Endothelial cell of umbilical vein (primary cell): ENCODE data around the gene INPP5J. TPM values are rescaled to one million over a fixed set of nuclear protein-coding genes. Genes with fewer than 3 reads are reported as not detected.

ENCODE experiments used
- BruUV-seq: library from RNA; stranded (reverse); fragments of 400-500 nt; replicated peaks from 2 replicates; lab custom pipeline; 2021; lab: Mats Ljungman, UMichigan
- CTCF ChIA-PET: fragments of 300-600, 350-600 bp; sonication (Branson Sonifier 250); formaldehyde crosslinking; loops from one replicate; lab custom pipeline; 2021; ENCODE audit warnings: antibody characterized with exemption, inconsistent platforms; lab: Charles Lee
- POLR2A ChIA-PET: fragments of 300-600, 350-600 bp; sonication (Branson Sonifier 250); formaldehyde crosslinking; loops from one replicate; lab custom pipeline; 2021; ENCODE audit warnings: antibody characterized with exemption, inconsistent platforms; lab: Charles Lee
- DNase-seq: peaks from one replicate; pipeline ENCODE4 v3.0.0-alpha.2; 2011; ENCODE audit warnings: low read depth, low spot score
- FAIRE-seq: peaks from 2 replicates; lab custom pipeline; 2011; peaks lifted over from hg19 to GRCh38; lab: Jason Lieb, UNC
- H2AFZ ChIP-seq: 2 replicates; pipeline ENCODE4 v1.6.0; 2012; ENCODE audit warnings: low read depth, low read length, control low read depth, inconsistent platforms
- H3K27ac ChIP-seq: 2 replicates; pipeline ENCODE4 v1.5.1; 2011; ENCODE audit warnings: low read depth, mild to moderate bottlenecking, control low read depth, low read length, moderate library complexity; ENCODE audit not compliant: insufficient read depth
- H3K27me3 ChIP-seq, 2 experiments: 2 replicates each; pipeline versions ENCODE4 v1.6.0 to v1.6.1; 2011; ENCODE audit warnings: low read length in 2 of 2, mixed read lengths in 1 of 2; ENCODE audit not compliant: control insufficient read depth in 2 of 2, insufficient read depth in 2 of 2
- H3K36me3 ChIP-seq, 2 experiments: 2 replicates in 1 of 2; 3 replicates in 1 of 2; pipeline ENCODE4 v1.5.1; 2011; ENCODE audit warnings: low read length in 2 of 2, mild to moderate bottlenecking in 1 of 2, moderate library complexity in 1 of 2; ENCODE audit not compliant: control insufficient read depth in 2 of 2, insufficient read depth in 2 of 2; ENCODE audit errors: extremely low read depth in 1 of 2
- H3K4me1 ChIP-seq: 3 replicates; pipeline ENCODE4 v1.5.1; 2011; ENCODE audit warnings: mild to moderate bottlenecking, low read length; ENCODE audit not compliant: control insufficient read depth, insufficient read depth; ENCODE audit errors: extremely low read depth
- H3K4me2 ChIP-seq: 2 replicates; pipeline ENCODE4 v1.6.1; 2011; ENCODE audit warnings: low read length, control low read depth, mixed read lengths; ENCODE audit not compliant: insufficient read depth
- H3K4me3 ChIP-seq, 3 experiments: fragments of 200-600 bp in 1 of 3; sonication (generic), shearing (Covaris generic) in 1 of 3; replicated peaks in 1 of 3; 2 replicates each; pipeline ENCODE4 v1.5.1; 2011 to 2016; ENCODE audit warnings: control low read depth in 3 of 3, low read length in 3 of 3, mild to moderate bottlenecking in 2 of 3, inconsistent platforms in 1 of 3, low read depth in 1 of 3, moderate library complexity in 1 of 3; ENCODE audit not compliant: insufficient read depth in 1 of 3
- H3K79me2 ChIP-seq: 2 replicates; pipeline ENCODE4 v1.6.0; 2012; ENCODE audit warnings: low read length, inconsistent platforms; ENCODE audit not compliant: control insufficient read depth, insufficient read depth
- H3K9ac ChIP-seq: replicated peaks from 2 replicates; pipeline ENCODE3; 2011; ENCODE audit warnings: low read length, control low read depth; ENCODE audit not compliant: insufficient read depth; ENCODE audit errors: extremely low read depth
- H3K9me1 ChIP-seq: replicated peaks from 3 replicates; pipeline ENCODE4 v1.6.0; 2011; ENCODE audit warnings: mild to moderate bottlenecking, low read length; ENCODE audit not compliant: control insufficient read depth, insufficient read depth; ENCODE audit errors: extremely low read depth
- H3K9me3 ChIP-seq: replicated peaks from 2 replicates; pipeline ENCODE4 v1.5.1; 2012; ENCODE audit warnings: low read length, inconsistent platforms; ENCODE audit not compliant: control insufficient read depth, insufficient read depth
- H4K20me1 ChIP-seq: replicated peaks from 2 replicates; pipeline ENCODE3; 2011; ENCODE audit warnings: mild to moderate bottlenecking, low read length; ENCODE audit not compliant: control insufficient read depth, insufficient read depth; ENCODE audit errors: extremely low read depth
- EZH2 ChIP-seq: IDR thresholded peaks from 2 replicates; pipeline ENCODE4 v1.6.1; 2012; ENCODE audit warnings: borderline replicate concordance, low read depth, mild to moderate bottlenecking, moderate library complexity, low read length, inconsistent platforms; ENCODE audit not compliant: severe bottlenecking
- FOS ChIP-seq: IDR thresholded peaks from 2 replicates; pipeline ENCODE4 v1.6.1; 2011; ENCODE audit warnings: mild to moderate bottlenecking, low read length, moderate library complexity, borderline replicate concordance; ENCODE audit not compliant: insufficient read depth
- GATA2 ChIP-seq: IDR thresholded peaks from 2 replicates; pipeline ENCODE4 v1.7.0; 2011; ENCODE audit warnings: low read depth, mild to moderate bottlenecking, moderate library complexity, mixed read lengths, low read length; ENCODE audit not compliant: insufficient read length, insufficient read depth
- JUN ChIP-seq: IDR thresholded peaks from 2 replicates; pipeline ENCODE4 v1.6.1; 2011; ENCODE audit warnings: borderline replicate concordance, low read depth; ENCODE audit not compliant: insufficient read length, insufficient read depth
- MAX ChIP-seq: IDR thresholded peaks from 2 replicates; pipeline ENCODE4 v1.6.1; 2011; ENCODE audit not compliant: insufficient read depth, insufficient read length
- MYC ChIP-seq: IDR thresholded peaks from one replicate; pipeline ENCODE4 v1.6.1; 2011; ENCODE audit warnings: mild to moderate bottlenecking, low read depth, low read length
- POLR2A ChIP-seq: IDR thresholded peaks from 2 replicates; pipeline ENCODE4 v1.6.1; 2012; ENCODE audit warnings: low read depth, mild to moderate bottlenecking, control low read depth, low read length
- POLR2AphosphoS5 ChIP-seq: IDR thresholded peaks from 2 replicates; pipeline ENCODE4 v1.6.1; 2012; ENCODE audit warnings: low read depth, mild to moderate bottlenecking, control low read depth, low read length, moderate library complexity; ENCODE audit not compliant: insufficient read depth
- dilution Hi-C: fragments of 300-500 bp; cut with MboI; formaldehyde crosslinking; loops from one replicate; pipeline ENCODE4 v1.15.0; 2019; ENCODE audit warnings: low sequenced_read_pairs; ENCODE audit not compliant: extremely low pct_ligation_motif_present
- intact Hi-C: fragments of 100-400 bp; cut with micrococcal nuclease; formaldehyde crosslinking; loops from one replicate; pipeline ENCODE4 v1.10.0; 2022
- polyA plus RNA-seq, 4 experiments: library from polyadenylated mRNA; depleted of rRNA in 3 of 4; stranded (reverse) in 3 of 4; unstranded in 1 of 4; fragments of >200 nt; gene quantifications; 2 replicates each; pipeline versions ENCODE4 v1.2.1 to v1.2.3, GENCODE V29; 2011 to 2012; ENCODE audit warnings: missing spikeins in 1 of 4
- total RNA-seq: library from RNA; stranded (reverse); gene quantifications from 2 replicates; pipeline ENCODE4 v1.2.3, GENCODE V29; 2021
- TF ChIP-seq, protein P1 (sequence below), 2 donors: IDR thresholded peaks; 1 replicate in 1 of 2; 2 replicates in 1 of 2; pipeline ENCODE4 v1.5.1; 2011; ENCODE audit warnings: low read length in 2 of 2, mild to moderate bottlenecking in 2 of 2, moderate library complexity in 2 of 2, control low read depth in 1 of 2, inconsistent platforms in 1 of 2, low read depth in 1 of 2; ENCODE audit not compliant: insufficient read depth in 1 of 2; ENCODE audit errors: extremely low read depth in 1 of 2

The INPP5J gene
- total and polyA plus RNA-seq, 2 donors (not counting 3 experiments of a cell fraction or from before 2014, with no cell fraction given), result 0.43 to 0.49 TPM

DNA sequence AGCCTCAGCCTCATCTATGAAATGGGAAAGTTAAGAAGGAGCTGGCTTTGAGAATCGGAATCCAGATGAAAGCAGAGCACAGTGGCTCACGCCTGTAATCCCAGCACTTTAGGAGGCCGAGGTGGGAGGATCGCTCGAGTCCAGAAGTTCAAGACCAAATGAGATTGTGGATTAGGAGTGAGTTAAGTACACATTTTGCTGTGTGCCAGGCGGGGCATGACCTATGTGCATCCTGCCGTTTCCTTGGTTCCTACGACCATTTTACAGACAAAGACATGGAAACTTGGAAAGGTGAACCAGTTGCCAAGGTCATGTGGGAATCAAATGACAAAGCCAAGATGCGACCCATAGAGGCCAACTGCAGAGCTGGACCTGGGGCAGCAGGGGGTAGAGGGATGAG lies 13.4 kb downstream of the INPP5J start:
- H3K9me3 ChIP-seq, result no peaks in the 10 kb centered on the region
- H2AFZ ChIP-seq, result no peak overlapping the region
- intact Hi-C loops, result no loop called here
- H3K79me2 ChIP-seq, result no peaks in the 10 kb centered on the region
- ChIA-PET POLR2A (no interaction called here), CTCF (interaction anchor here (0.9 to 3.4 kb wide), 3 partner anchors 12 to 29 kb away, joined by 3 to 16 read pairs (median 11); partner anchors contain the start of gene SELENOM)
- H3K9ac ChIP-seq, result no peak overlapping the region
- no peak overlapping the region for H3K4me2 ChIP-seq
- DNase-seq, result no peak
- TF ChIP-seq FOS (no peak), POLR2AphosphoS5 (no peak), EZH2 (no peak), GATA2 (no peak), JUN (no peak), MYC (no peak), POLR2A (no peak), MAX (no peak)
- TF ChIP-seq, protein P1, sequence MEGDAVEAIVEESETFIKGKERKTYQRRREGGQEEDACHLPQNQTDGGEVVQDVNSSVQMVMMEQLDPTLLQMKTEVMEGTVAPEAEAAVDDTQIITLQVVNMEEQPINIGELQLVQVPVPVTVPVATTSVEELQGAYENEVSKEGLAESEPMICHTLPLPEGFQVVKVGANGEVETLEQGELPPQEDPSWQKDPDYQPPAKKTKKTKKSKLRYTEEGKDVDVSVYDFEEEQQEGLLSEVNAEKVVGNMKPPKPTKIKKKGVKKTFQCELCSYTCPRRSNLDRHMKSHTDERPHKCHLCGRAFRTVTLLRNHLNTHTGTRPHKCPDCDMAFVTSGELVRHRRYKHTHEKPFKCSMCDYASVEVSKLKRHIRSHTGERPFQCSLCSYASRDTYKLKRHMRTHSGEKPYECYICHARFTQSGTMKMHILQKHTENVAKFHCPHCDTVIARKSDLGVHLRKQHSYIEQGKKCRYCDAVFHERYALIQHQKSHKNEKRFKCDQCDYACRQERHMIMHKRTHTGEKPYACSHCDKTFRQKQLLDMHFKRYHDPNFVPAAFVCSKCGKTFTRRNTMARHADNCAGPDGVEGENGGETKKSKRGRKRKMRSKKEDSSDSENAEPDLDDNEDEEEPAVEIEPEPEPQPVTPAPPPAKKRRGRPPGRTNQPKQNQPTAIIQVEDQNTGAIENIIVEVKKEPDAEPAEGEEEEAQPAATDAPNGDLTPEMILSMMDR (IDR thresholded peaks at IDR 0.05; ENCODE audit: extremely low read depth in 1 of 2, insufficient read depth in 1 of 2, low read depth in 1 of 2, low read length in 2 of 2), result no peak
- no peak overlapping the region for H3K4me3 ChIP-seq
- FAIRE-seq, result no peak
- no peaks in the 10 kb centered on the region for H3K36me3 ChIP-seq
- H4K20me1 ChIP-seq, result no peaks in the 10 kb centered on the region
- H3K4me1 ChIP-seq, result no peaks in the 10 kb centered on the region
- no peaks in the 10 kb centered on the region for H3K27me3 ChIP-seq
- no peak overlapping the region for H3K27ac ChIP-seq
- no TSS peak for BruUV-seq
- dilution Hi-C loops, result no loop called here
- H3K9me1 ChIP-seq, result no peaks in the 10 kb centered on the region
